Spleen (tissue), 11 donors: ENCODE measurements around the gene BPGM. TPM values are rescaled to one million over a fixed set of nuclear protein-coding genes. Genes with fewer than 3 reads are reported as not detected.

Experiments
- DNase-seq: peaks from one replicate; pipeline ENCODE4 v3.0.0-alpha.2; 2020
- H3K27ac ChIP-seq, 8 donors: fragments of 200-600 bp; sonication (generic) in 7 of 8; 1 replicate in 4 of 8; 2 replicates in 4 of 8; pipeline versions ENCODE4 v1.5.0 to v1.8.0; 2016 to 2021; ENCODE audit warnings: inconsistent platforms in 4 of 8, mild to moderate bottlenecking in 4 of 8, moderate library complexity in 1 of 8
- H3K27me3 ChIP-seq, 7 donors: fragments of 200-600 bp; sonication (generic) in 6 of 7; replicated peaks in 1 of 7; 1 replicate in 4 of 7; 2 replicates in 3 of 7; pipeline versions ENCODE4 v1.5.0 to v1.8.0; 2016 to 2021; ENCODE audit warnings: inconsistent platforms in 3 of 7, mild to moderate bottlenecking in 1 of 7
- H3K36me3 ChIP-seq, 6 donors: fragments of 200-600 bp; sonication (generic) in 5 of 6; 1 replicate in 4 of 6; 2 replicates in 2 of 6; pipeline versions ENCODE4 v1.5.0 to v1.8.0; 2016 to 2021; ENCODE audit warnings: inconsistent platforms in 2 of 6
- H3K4me1 ChIP-seq, 6 donors: fragments of 200-600 bp; sonication (generic) in 5 of 6; 1 replicate in 3 of 6; 2 replicates in 3 of 6; pipeline versions ENCODE4 v1.5.0 to v1.8.0; 2016 to 2021; ENCODE audit warnings: inconsistent platforms in 3 of 6
- H3K4me3 ChIP-seq, 8 donors: fragments of 200-600 bp; sonication (generic) in 7 of 8; 1 replicate in 4 of 8; 2 replicates in 4 of 8; pipeline versions ENCODE4 v1.5.0 to v1.8.0; 2016 to 2021; ENCODE audit warnings: inconsistent platforms in 4 of 8, mild to moderate bottlenecking in 4 of 8, moderate library complexity in 2 of 8
- H3K9me3 ChIP-seq, 8 donors: fragments of 200-600 bp; sonication (generic) in 7 of 8; 1 replicate in 4 of 8; 2 replicates in 4 of 8; pipeline versions ENCODE4 v1.5.0 to v1.8.0; 2016 to 2021; ENCODE audit warnings: inconsistent platforms in 4 of 8
- CTCF ChIP-seq, 11 experiments: fragments of 200-600 bp in 7 of 11; fragments of 450-650 bp in 4 of 11; sonication (generic) in 4 of 11; IDR thresholded peaks in 8 of 11; conservative IDR thresholded peaks in 3 of 11; 1 replicate in 7 of 11; 2 replicates in 4 of 11; pipeline versions ENCODE4 v1.4.0 to v1.8.0; 2016 to 2021; ENCODE audit warnings: antibody characterized with exemption in 11 of 11, inconsistent platforms in 4 of 11, mild to moderate bottlenecking in 1 of 11
- POLR2A ChIP-seq, 3 donors: fragments of 450-650 bp; IDR thresholded peaks; one replicate each; pipeline ENCODE4 v1.5.1; 2017; ENCODE audit warnings: antibody characterized with exemption in 3 of 3, mild to moderate bottlenecking in 1 of 3
- POLR2AphosphoS5 ChIP-seq, 3 donors: sonication (generic); formaldehyde crosslinking; IDR thresholded peaks; one replicate each; pipeline ENCODE4 v1.5.1; 2017; ENCODE audit warnings: antibody characterized with exemption in 3 of 3
- WGBS, 5 donors: extraction: QIAGEN DNeasy Blood & Tissue Kit in 3 of 5; methylation state at CpG; one replicate each; pipeline versions ENCODE4 v1.1.5 to v1.1.7; 2013 to 2018; 5-methylcytosine and 5-hydroxymethylcytosine counted together
- intact Hi-C: fragments of 100-400 bp; cut with DNase I; formaldehyde crosslinking; loops from one replicate; pipeline ENCODE4 v1.15.0; 2023; ENCODE audit warnings: low total_unique reads
- polyA plus RNA-seq, 3 donors: library from polyadenylated mRNA; stranded (reverse); fragments of 200-250 nt; gene quantifications; one replicate each; pipeline ENCODE4 v1.2.1, GENCODE V29; 2013
- total RNA-seq, 7 donors: library from RNA; depleted of rRNA in 3 of 7; stranded (reverse); fragments of >200 nt in 3 of 7; fragmentation: NEBNext Ultra II Directional in 4 of 7; extraction: Animal tissue kit (Norgen Biotek cat#: 25700) in 4 of 7; gene quantifications; one replicate each; pipeline versions ENCODE4 v1.1.0 to v1.2.1, GENCODE V29; 2016 to 2021
- donor health status: healthy with polysubstance abuse.
- donor health status: DM: no; HTN: no; CAD: no; lungs with moderate emphysema.
- donor health status: DM: no; HTN: no; CAD: no.
- donor health status: Bipolar disorder and iron deficiency.
- donor health status: healthy.
- donor health status: DM: no; HTN: no; CAD: no.
- donor health status: DM: yes; HTN: yes; CAD: no.

Gene BPGM
- total and polyA plus RNA-seq, 10 donors = 10.6 to 64.4 (median 14.4) TPM

GRCh38 chr7:134654104-134654775 is 7.6 kb downstream of the BPGM start:
- TF ChIP-seq POLR2A (IDR thresholded peaks at IDR 0.05) = no peak
- no peak for TF ChIP-seq POLR2AphosphoS5 (IDR thresholded peaks at IDR 0.05)
- no peak for TF ChIP-seq CTCF (IDR thresholded peaks at IDR 0.05 in 8 of 11, conservative IDR thresholded peaks at IDR 0.05 in 3 of 11)
- H3K4me1 ChIP-seq = peaks cover 0 to 21% (median 7%) of the 10 kb centered on the region in 6 donors
- peaks cover 0 to 6% (median 0%) of the 10 kb centered on the region in 8 donors for H3K9me3 ChIP-seq
- 37 to 74% (median 42%) methylated on average over 4 of the region's 4 CpGs for WGBS, 5 donors
- no peak for DNase-seq
- intact Hi-C loops = no loop called here
- no peak overlapping the region for H3K4me3 ChIP-seq
- no peak overlapping the region for H3K27ac ChIP-seq
- H3K36me3 ChIP-seq = peaks cover 0 to 8% (median 0%) of the 10 kb centered on the region in 6 donors
- H3K27me3 ChIP-seq = no peaks in the 10 kb centered on the region

GRCh38 chr7:134657526-134657925 is 10.9 kb downstream of the BPGM start:
- Histone ChIP-seq H3K4me1 (no peaks in the 10 kb centered on the region), H3K9me3 (peaks cover 0 to 6% (median 0%) of the 10 kb centered on the region in 8 donors), H3K27ac (no peak overlapping the region), H3K36me3 (peaks cover 5 to 39% (median 12%) of the 10 kb centered on the region in 6 donors), H3K4me3 (no peak overlapping the region), H3K27me3 (no peaks in the 10 kb centered on the region)
- 56 to 68% (median 60%) methylated on average over 5 of the region's 5 CpGs for WGBS, 5 donors
- TF ChIP-seq CTCF (IDR thresholded peaks at IDR 0.05 in 8 of 11, conservative IDR thresholded peaks at IDR 0.05 in 3 of 11) = no peak
- no peak for TF ChIP-seq POLR2A (IDR thresholded peaks at IDR 0.05)
- no peak for TF ChIP-seq POLR2AphosphoS5 (IDR thresholded peaks at IDR 0.05)
- intact Hi-C loops = no loop called here
- DNase-seq = no peak

GRCh38 chr7:134660242-134660785 is 13.7 kb downstream of the BPGM start:
- 92 to 96% (median 93%) methylated on average over 7 of the region's 7 CpGs for WGBS, 5 donors
- no peaks in the 10 kb centered on the region for H3K27me3 ChIP-seq
- H3K4me3 ChIP-seq = no peak overlapping the region
- H3K9me3 ChIP-seq = peaks cover 0 to 6% (median 0%) of the 10 kb centered on the region in 8 donors
- no peak for TF ChIP-seq POLR2A (IDR thresholded peaks at IDR 0.05)
- TF ChIP-seq CTCF (IDR thresholded peaks at IDR 0.05 in 8 of 11, conservative IDR thresholded peaks at IDR 0.05 in 3 of 11) = no peak
- no peak for TF ChIP-seq POLR2AphosphoS5 (IDR thresholded peaks at IDR 0.05)
- no peak for DNase-seq
- H3K27ac ChIP-seq = no peak overlapping the region
- H3K36me3 ChIP-seq = peaks cover 5 to 63% (median 15%) of the 10 kb centered on the region in 6 donors
- intact Hi-C loops = no loop called here
- H3K4me1 ChIP-seq = no peaks in the 10 kb centered on the region

- no peaks in the 10 kb centered on the region for H3K4me1 ChIP-seq
- 65 to 90% (median 79%) methylated on average over 1 of the region's 1 CpG for WGBS, 5 donors
- H3K9me3 ChIP-seq = peaks cover 0 to 5% (median 0%) of the 10 kb centered on the region in 8 donors
- H3K36me3 ChIP-seq = peaks cover 5 to 66% (median 15%) of the 10 kb centered on the region in 6 donors
- no peak for DNase-seq
- intact Hi-C loops = no loop called here
- H3K27ac ChIP-seq = no peak overlapping the region
- H3K4me3 ChIP-seq = no peak overlapping the region
- TF ChIP-seq POLR2A (IDR thresholded peaks at IDR 0.05) = no peak
- TF ChIP-seq POLR2AphosphoS5 (IDR thresholded peaks at IDR 0.05) = no peak
- TF ChIP-seq CTCF (IDR thresholded peaks at IDR 0.05 in 8 of 11, conservative IDR thresholded peaks at IDR 0.05 in 3 of 11) = no peak
- H3K27me3 ChIP-seq = no peaks in the 10 kb centered on the region
These were observed 14.3 kb downstream of the BPGM start for GRCh38 chr7:134660961-134661376.
